Sciatic nerve (tissue), 2 donors: ENCODE measurements around the gene GPR152. TPM values are rescaled to one million over a fixed set of nuclear protein-coding genes. Genes with fewer than 3 reads are reported as not detected.
"Not testable (repeated sequence)": the region's sequence is repeated elsewhere in the genome, so short reads cannot be mapped to it uniquely, and the experiment has no call there.

Experiments used
- ATAC-seq: fragments of 200-7000 bp; cut with Tn5 transposase; one replicate; pipeline ENCODE4 v1.9.1; 2020; ENCODE audit warnings: mild to moderate bottlenecking, moderate library complexity
- DNase-seq: peaks from one replicate; pipeline ENCODE4 v3.0.0-alpha.2; 2020; ENCODE audit warnings: low spot score
- intact Hi-C: fragments of 100-400 bp; cut with DNase I; formaldehyde crosslinking; loops from one replicate; pipeline ENCODE4 v1.14.2; 2022
- total RNA-seq: library from RNA; stranded (reverse); fragmentation: NEBNext Ultra II Directional; extraction: Animal tissue kit (Norgen Biotek cat#: 25700); gene quantifications from one replicate; pipeline ENCODE4 v1.2.1, GENCODE V29; 2021
- donor health status: DM: no; HTN: no; CAD: no.
- donor health status: DM: no; HTN: no; CAD: no.

GPR152 gene
- total RNA-seq, 1 donor from 2014 or later, result not detected

DNA sequence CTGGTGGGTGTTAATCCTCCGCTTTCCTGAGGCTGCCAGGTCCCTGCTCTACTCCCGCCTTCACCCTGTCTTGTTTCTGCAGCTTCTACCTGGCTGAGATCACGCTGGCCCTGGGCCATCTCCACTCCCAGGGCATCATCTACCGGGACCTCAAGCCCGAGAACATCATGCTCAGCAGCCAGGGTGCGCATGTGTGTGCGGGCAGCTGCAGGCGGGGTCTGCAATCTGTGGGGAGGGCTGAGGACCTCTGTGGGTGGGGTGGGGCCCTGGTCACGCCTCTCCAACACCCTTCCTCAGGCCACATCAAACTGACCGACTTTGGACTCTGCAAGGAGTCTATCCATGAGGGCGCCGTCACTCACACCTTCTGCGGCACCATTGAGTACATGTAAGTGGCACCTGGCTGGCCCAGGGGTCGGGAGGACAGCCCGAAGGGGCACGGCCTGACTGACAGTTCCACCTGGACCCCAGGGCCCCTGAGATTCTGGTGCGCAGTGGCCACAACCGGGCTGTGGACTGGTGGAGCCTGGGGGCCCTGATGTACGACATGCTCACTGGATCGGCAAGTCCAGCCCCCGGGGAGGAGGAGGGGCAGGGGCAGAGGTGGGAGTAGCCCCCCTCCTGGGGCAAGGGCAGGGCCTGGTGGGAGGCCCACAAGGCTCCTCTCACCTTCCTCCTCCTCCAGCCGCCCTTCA is 19.7 kb downstream of the GPR152 start:
- no peak for ATAC-seq
- intact Hi-C loops, result no loop called here
- DNase-seq, result no peak

DNA sequence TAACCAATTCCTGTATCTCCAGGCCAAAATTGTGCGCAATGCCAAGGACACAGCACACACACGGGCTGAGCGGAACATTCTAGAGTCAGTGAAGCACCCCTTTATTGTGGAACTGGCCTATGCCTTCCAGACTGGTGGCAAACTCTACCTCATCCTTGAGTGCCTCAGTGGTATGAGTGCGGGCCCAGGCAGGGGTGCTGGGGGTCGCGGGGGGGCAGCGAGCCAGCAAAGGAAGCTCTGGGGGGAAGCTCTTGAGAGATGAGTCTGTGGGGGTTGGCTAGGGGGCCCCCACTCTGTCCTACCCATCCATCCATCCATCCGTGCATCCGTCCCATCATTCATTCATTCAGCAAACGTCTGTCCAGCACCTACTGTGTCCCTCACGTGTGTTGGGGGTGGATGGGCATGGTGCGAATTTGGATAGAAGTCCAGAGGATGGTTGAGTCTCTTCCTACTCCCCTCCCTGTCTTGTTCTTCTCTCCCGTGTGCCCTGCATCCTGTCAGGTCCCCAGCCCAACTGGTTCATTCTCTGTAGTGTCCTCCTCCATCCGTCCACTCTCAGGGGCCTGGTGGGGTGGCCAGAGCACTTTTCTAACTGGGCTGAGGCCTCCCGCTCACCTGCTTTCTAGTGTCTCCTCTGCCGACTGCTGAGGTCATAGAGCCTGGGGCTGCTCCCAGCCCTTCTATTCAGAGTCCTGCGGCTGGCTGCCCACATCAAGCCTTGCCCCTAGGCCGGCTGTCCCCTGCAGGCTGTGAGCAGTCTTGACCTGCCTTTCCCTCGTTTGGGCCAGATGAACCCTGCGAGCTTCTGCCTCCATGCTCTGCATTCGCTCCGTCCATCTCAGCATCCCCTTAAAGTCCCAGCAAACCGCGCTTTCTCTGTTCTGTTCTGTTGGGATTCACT is 20.9 kb downstream of the GPR152 start:
- intact Hi-C loops, result no loop called here
- ATAC-seq (no peak), DNase-seq (no peak)

DNA sequence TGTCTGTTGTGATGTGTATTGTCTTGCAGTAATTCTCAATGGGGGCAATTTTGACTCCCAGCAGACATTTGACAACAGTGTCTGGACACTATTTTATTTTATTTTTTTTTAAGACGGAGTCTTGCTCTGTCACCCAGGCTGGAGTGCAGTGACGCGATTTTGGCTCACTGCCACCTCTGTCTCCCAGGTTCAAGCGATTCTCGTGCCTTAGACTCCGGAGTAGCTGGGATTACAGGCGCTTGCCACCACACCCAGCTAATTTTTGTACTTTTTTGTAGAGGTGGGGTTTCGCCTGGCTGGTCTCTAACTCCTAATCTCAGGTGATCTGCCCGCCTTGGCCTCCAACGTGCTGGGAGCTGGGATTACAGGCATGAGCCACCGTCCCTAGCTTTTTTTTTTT is 22.8 kb downstream of the GPR152 start:
- no peak for DNase-seq
- intact Hi-C loops, result no loop called here

DNA sequence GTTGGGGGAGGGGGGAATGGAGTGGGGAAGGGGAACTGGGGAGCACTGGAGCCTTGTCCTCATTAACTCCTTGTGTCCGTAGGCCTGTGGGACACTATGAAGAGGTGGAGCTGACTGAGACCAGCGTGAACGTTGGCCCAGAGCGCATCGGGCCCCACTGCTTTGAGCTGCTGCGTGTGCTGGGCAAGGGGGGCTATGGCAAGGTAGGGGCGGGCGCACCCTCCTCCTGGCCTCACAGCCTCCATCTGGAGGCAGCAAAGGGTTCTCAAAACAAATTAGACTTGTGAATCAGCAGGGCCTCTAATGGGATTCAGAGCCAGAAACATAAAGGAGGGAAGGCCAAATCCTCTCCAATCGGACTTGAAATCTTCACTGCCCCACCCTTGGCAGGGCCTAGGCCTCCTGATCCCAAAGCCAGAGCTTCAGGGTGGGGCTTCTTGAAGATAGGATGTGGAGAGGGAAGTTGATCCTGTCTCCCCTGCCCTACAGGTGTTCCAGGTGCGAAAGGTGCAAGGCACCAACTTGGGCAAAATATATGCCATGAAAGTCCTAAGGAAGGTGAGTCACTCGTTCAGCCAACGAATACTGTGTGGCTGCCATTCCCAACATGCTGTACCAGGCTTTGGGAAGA is 23.4 kb downstream of the GPR152 start:
- intact Hi-C loops, result no loop called here
- DNase-seq (no peak), ATAC-seq (no peak)

More for the DNA sequence above, 22.8 kb downstream of the GPR152 start:
- no peak for ATAC-seq

DNA sequence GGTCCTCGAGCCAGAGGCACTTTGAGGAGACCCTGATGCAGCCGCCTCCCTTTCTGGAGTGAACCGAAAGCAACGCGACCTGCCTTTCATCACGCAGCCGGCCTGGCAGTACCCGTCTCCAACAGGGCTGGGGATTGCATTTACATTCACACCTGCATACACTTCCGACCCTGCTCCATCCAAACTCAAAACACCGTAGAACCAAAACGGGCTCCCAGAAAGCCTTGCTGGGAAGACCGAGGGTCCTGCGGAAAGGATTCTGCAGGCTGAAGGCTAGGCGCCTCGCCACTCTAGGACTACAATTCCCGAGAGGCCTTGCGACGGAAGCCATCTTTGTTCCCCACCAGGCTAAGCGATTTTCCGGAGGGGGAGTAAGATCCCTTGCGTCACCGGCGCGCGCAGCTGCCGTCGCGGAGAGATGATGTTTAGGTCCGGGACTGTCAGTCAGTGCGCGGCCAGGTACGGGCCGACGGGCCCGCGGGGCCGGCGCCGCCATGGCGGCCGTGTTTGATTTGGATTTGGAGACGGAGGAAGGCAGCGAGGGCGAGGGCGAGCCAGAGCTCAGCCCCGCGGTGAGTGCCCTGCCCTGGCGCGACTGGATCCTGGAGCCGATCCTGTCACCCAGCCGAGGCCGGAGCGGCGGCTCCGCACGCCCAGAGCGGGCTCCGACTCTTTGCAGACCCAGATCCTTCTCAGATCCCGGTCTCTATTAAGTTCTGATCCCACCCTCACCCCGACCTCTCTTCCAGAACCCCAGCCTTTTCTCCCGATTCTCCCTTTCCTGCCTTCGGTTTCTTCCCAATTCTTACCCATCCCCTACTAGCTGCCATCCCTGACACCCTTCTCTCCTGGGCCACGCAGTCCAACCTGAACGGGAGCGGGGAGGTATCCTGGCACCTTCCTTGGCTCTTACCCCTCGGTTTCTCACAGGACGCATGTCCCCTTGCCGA is 24.2 kb downstream of the GPR152 start, which contains the start of gene RPS6KB2:
Gene RPS6KB2, plus strand, starts transcription at position 443 of the 950 bp plus-strand sequence. Its CDS starts 52 bp downstream, at position 495.
- DNase-seq (peak; percentile 100), ATAC-seq (peak; percentile 95)
- intact Hi-C loops, result no loop called here

DNA sequence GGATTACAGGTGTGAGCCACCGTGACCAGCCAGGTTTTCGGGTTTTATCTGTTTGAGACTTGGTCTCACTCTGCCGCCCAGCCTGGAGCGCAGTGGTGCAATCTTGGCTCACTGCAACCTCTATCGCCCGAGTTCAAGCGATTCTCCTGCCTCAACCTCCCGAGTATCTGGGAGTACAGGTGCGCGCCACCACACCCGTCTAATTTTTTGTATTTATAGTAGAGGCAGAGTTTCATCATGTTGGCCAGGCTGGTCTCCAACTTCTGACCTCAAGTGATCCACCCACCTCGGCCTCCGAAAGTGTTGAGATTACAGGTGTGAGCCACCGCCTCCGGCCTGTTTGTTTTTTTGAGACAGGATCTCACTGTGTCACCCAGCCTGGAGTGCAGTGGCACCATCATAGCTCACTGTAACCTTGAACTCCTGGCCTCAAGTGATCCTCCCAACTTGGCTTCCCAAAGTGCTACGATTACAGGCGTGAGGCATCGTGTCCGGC is 25.1 kb downstream of the GPR152 start:
- DNase-seq, ATAC-seq, intact Hi-C loops: not testable (repeated sequence)

DNA sequence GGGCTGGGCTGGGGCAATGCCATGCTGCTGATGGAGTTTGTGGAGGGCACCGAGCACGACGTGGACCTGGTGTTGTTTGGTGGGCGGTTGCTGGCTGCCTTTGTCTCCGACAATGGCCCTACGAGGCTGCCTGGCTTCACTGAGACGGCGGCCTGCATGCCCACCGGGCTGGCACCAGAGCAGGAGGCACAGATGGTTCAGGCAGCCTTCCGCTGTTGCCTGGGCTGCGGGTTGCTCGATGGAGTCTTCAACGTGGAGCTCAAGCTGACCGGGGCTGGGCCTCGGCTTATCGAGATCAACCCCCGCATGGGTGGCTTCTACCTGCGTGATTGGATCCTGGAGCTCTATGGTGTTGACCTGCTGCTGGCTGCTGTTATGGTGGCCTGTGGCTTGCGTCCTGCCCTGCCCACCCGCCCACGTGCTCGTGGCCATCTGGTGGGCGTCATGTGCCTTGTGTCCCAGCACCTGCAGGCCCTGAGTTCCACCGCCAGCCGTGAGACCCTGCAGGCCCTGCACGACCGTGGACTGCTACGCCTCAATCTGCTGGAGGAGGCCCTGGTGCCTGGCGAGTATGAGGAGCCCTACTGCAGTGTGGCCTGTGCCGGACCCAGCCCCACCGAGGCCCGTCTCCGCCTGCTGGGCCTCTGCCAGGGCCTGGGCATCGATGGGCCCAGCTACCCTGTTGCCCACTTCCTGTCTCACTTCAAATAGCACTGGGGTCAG is 28.5 kb downstream of the GPR152 start:
- ATAC-seq, result no peak
- intact Hi-C loops, result no loop called here
- DNase-seq, result no peak

DNA sequence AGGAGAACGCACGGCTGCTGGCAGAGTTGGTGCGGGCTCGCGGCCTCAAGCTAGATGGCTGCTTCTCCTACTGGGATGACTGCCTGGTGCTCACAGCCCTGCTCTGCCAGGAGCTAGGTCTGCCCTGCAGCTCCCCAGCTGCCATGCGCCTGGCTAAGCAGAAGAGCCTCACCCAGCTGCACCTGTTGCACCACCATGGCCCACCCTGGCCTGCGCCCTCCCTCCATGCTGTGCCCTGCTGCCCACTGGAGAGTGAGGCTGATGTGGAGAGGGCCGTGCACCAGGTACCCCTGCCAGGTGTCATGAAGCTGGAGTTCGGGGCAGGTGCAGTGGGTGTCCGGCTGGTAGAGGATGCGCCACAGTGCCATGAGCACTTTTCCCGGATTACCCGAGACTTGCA is 29.1 kb downstream of the GPR152 start:
- intact Hi-C loops, result no loop called here
- ATAC-seq (no peak), DNase-seq (no peak)

DNA sequence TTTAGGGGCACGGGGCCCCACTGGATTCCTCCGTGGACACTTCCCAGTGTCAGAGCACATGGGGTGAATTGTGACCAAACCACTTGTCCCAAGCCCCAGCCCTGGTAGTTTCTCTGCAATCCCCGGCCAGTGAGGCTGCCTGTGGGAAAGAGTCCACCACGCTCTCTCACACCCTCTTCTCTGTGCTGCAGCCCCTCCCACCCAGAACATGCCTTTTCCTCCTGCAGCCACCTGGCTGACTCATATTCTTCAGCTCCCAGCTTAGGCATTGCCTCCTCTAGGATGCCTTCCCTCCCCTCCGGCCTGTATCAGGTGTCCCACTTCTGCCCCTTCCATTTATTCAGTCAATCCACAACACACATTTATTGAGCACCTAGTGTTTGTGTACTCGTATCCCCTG is 29.6 kb downstream of the GPR152 start:
- ATAC-seq (no peak), DNase-seq (no peak)
- intact Hi-C loops, result no loop called here

DNA sequence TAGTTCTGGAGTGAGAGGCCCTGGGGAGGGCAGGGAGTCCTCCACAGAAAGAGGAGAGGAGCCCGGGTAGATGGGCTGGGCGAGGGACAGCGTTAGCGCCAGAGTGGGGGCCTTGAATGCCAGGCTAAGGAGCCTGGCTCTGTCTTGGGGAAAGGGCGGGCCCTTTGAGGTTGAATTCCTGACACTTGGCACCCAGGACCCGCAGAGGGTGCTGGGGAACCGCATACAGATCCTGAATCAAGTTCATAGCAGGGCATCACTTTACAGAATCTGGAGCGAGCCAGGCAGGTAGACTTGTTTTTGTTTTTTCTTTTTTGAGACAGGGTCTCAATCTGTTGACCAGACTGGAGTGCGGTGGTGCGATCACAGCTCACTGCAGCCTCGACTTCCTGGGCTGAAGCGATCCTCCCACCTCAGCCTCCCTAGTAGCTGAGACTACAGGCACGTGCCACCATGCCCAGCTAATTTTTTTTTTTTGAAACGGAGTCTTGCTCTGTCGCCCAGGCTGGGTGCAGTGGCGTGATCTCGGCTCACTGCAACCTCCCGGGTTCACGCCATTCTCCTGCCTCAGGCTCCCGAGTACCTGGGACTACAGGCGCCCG is 31.0 kb downstream of the GPR152 start:
- intact Hi-C loops, result no loop called here
- no peak for ATAC-seq
- DNase-seq, result no peak

DNA sequence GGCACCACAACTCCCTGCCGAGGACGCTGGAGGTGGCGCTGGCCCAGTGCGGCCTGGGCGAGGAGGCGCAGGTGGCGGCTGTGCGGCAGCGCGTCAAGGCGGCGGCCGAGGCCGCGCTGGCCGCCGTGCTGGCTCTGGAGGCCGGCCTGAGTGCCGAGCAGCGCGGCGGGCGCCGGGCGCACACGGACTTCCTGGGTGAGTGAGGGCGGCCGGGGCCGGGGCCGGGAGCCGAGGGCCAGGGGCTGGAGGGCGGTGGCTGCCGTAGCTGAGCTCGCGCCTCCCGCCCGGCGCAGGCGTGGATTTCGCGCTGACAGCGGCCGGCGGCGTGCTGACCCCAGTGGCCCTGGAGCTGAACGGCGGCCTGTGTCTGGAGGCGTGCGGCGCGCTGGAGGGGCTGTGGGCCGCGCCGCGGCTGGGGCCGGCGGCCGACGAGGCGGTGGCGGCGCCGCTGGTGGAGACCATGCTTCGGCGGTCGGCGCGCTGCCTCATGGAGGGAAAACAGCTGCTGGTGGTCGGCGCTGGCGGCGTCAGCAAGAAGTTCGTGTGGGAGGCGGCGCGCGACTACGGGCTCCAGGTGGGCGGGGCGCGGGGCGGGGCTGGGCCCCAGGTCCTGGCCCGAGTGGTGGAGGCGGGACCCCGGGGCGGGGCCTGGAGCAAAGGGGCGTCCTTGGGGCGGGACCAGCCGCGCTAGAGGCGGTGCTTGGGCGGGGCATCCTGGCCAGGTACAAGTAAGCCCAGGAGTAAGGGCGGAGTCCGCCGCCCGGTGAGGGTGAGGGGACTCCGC is 31.7 kb downstream of the GPR152 start:
- intact Hi-C loops, result no loop called here
- peak; percentile 93 for ATAC-seq
- DNase-seq, result peak; percentile 98

DNA sequence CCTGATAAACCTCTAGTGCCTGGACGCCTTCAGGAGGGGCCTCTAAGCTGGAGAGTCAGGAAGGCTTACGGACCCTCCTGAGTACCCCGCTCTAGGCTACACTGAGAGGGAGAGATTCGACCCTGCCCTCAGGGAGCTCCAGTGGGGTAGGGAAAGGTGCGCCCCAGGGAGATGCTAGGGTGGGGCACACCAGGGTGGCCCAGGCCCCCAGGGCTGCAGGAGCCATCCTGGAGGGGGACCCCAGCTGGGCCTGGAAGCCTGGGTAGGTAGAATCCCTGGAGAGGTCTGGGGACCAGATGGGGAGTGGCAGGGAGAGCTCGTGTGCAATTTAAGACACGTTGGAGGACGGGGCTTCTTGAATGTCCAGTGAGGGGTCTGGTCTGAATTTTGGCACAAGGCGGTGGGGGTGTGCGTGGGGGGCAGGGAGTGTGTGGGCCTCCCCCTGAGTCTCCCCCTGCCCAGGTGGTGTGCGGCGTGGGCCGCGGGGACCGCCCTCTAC is 32.3 kb downstream of the GPR152 start:
- DNase-seq, result no peak
- no peak for ATAC-seq

DNA sequence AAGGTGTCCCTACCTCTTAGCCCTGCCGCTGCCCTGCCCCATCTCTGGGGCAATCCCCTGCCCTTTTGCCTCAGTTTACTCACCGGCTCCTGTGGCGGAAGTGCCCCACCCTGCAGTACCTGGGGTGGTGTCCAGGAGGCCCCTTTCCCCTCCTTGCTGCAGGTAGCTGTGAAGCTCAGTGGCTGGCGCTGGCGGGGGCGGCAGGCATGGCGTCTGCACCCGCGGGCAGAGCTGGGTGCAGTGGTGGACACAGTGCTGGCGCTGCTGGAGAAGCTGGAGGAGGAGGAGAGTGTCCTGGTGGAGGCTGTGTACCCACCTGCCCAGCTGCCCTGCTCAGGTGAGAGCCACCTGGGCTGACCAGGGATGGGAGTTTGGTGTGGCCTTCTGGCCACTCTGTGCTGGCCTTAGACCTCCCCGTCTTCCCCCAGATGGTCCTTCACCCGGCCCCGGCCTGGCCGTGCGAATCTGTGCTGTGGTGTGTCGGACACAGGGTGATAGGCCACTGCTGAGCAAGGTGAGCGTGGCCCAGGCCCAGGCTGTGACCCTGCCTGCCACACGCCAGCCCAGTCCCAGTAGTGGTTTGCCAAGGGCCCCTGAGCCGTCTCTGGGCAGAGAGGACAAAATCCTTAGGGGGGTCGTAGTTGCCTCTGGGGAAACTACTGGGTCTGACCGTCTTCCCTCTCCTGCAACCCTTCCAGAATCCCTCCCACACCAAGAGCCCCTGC is 33.0 kb downstream of the GPR152 start:
- intact Hi-C loops, result no loop called here

More for the DNA sequence above, 32.3 kb downstream of the GPR152 start:
- intact Hi-C loops, result no loop called here

DNA sequence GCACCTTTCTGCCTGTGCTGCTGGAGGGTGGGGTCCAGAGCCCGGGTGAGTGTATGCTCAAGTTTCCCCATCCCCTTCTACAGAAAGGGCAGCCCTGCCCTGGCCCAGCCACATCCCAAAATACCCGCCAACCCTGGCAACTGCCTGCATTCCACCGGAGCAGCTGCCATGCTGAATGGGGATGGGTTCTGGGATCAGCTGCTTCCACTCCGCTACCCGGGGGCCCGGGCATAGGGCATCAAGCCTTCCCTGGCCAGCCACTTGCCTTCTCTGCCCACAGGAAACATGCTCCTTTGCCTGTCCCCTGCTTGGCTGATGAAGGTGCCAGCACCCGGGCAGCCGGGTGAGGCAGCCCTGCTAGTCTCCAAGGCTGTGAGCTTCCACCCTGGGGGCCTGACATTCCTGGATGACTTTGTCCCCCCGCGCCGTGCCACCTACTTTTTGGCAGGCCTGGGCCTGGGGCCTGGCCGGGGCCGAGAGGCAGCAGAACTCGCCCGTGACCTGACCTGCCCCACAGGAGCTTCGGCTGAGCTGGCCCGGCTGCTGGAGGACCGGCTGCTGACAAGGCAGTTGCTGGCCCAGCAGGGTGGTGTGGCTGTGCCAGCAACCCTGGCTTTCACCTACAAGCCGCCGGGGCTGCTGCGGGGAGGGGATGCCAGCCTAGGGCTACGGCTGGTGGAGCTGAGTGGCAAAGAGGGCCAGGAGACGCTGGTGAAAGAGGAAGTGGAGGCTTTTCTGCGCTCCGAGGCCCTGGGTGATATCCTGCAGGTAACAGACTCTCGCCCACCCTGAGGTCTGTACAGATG is 33.9 kb downstream of the GPR152 start:
- ATAC-seq (no peak), DNase-seq (no peak)
- intact Hi-C loops, result no loop called here

More for the DNA sequence above, 33.0 kb downstream of the GPR152 start:
- ATAC-seq (no peak), DNase-seq (no peak)

DNA sequence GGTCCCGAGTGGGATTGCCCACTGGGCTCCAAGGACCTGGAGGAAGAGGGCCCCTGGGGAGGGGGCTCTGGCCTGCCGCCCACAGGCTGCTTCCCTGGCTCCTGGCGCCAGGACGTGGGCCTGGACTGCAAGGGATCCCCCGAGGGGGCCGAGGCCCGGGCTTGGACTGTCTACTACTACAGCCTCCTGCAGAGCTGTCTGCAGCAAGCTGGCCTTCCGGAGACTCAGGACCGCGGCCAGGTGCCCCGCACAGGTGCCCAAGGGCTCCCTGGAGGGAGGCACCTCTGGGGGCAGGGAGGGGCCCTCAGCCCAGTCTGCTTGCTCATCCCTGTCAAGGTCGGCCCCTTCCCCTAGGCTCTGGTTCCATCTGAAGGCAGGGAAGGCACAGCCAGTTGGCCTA is 35.1 kb downstream of the GPR152 start:
- DNase-seq, result no peak
- intact Hi-C loops, result no loop called here
- ATAC-seq, result no peak
